Smooth muscle cell (in vitro differentiated cells): ENCODE data around the gene DGCR8. TPM values are rescaled to one million over a fixed set of nuclear protein-coding genes. Genes with fewer than 3 reads are reported as not detected.

Experiments used
- DNase-seq: peaks from one replicate; lab custom pipeline; 2025; ENCODE audit not compliant: unreplicated experiment; lab: John Stamatoyannopoulos, UW
- H2AFZ ChIP-seq: fragments of 200-600 bp; sonication (generic); 2 replicates; pipeline ENCODE4 v1.6.0; 2016; ENCODE audit warnings: antibody characterized with exemption, low read depth, mild to moderate bottlenecking
- H3F3A ChIP-seq: fragments of 200-600 bp; sonication (generic); 2 replicates; pipeline ENCODE4 v1.6.0; 2017; ENCODE audit warnings: antibody characterized with exemption, low read depth
- H3K27ac ChIP-seq: fragments of 200-600 bp; sonication (generic); 2 replicates; pipeline ENCODE4 v1.5.1; 2016; ENCODE audit warnings: low read depth, mild to moderate bottlenecking
- H3K27me3 ChIP-seq: fragments of 200-600 bp; sonication (generic); 2 replicates; pipeline ENCODE4 v1.6.1; 2016; ENCODE audit warnings: low read depth, mild to moderate bottlenecking
- H3K36me3 ChIP-seq: fragments of 200-600 bp; sonication (generic); 2 replicates; pipeline ENCODE4 v1.5.1; 2016; ENCODE audit warnings: low read depth
- H3K4me1 ChIP-seq: fragments of 200-600 bp; sonication (generic); 2 replicates; pipeline ENCODE4 v1.5.1; 2016; ENCODE audit warnings: low read depth
- H3K4me2 ChIP-seq: fragments of 200-600 bp; sonication (generic); 2 replicates; pipeline ENCODE4 v1.6.0; 2016; ENCODE audit warnings: mild to moderate bottlenecking
- H3K4me3 ChIP-seq: fragments of 200-600 bp; sonication (generic); 2 replicates; pipeline ENCODE4 v1.5.1; 2016; ENCODE audit warnings: mild to moderate bottlenecking
- H3K79me2 ChIP-seq: fragments of 200-600 bp; sonication (generic); 2 replicates; pipeline ENCODE4 v1.6.0; 2016; ENCODE audit warnings: low read depth, mild to moderate bottlenecking
- H3K9ac ChIP-seq: fragments of 200-600 bp; sonication (generic); 2 replicates; pipeline ENCODE4 v1.6.0; 2016; ENCODE audit warnings: low read depth
- H3K9me3 ChIP-seq: fragments of 200-600 bp; sonication (generic); replicated peaks from 2 replicates; pipeline ENCODE4 v1.5.1; 2016; ENCODE audit warnings: low read depth
- H4K20me1 ChIP-seq: fragments of 200-600 bp; sonication (generic); 2 replicates; pipeline ENCODE4 v1.6.0; 2016; ENCODE audit warnings: low read depth
- CTCF ChIP-seq: fragments of 200-600 bp; sonication (generic); IDR thresholded peaks from 2 replicates; pipeline ENCODE4 v1.5.1; 2017; ENCODE audit warnings: borderline replicate concordance, mild to moderate bottlenecking, antibody characterized with exemption; ENCODE audit not compliant: insufficient read depth, poor library complexity, severe bottlenecking
- WGBS: methylation state at CpG from one replicate; pipeline ENCODE4 v1.1.7; 2016; ENCODE audit warnings: low lambda C conversion rate; 5-methylcytosine and 5-hydroxymethylcytosine counted together
- polyA plus RNA-seq: library from polyadenylated mRNA; unstranded; fragments of >200 nt; fragmentation: Nextera tagmentation; extraction: Ambion mirVana; gene quantifications from 2 replicates; pipeline ENCODE4 v1.2.1, GENCODE V29; 2016
- total RNA-seq: library from RNA; depleted of rRNA; stranded (reverse); fragments of >200 nt; gene quantifications from 2 replicates; pipeline ENCODE4 v1.2.3, GENCODE V29; 2014

Gene DGCR8
- total and polyA plus RNA-seq, 2 experiments from 2014 or later, result 6.5 to 9.7 TPM

GRCh38 chr22:20054485-20054884 is 25.6 kb upstream of the DGCR8 start:
- 95% methylated on average over 6 of the region's 6 CpGs for WGBS
- TF ChIP-seq CTCF, result no peak
- H3K4me2 ChIP-seq, result no peak overlapping the region
- H4K20me1 ChIP-seq, result peaks cover 6% of the 10 kb centered on the region
- no peak for DNase-seq
- no peak overlapping the region for H3K9ac ChIP-seq
- H3K4me1 ChIP-seq, result no peaks in the 10 kb centered on the region
- H3K79me2 ChIP-seq, result no peaks in the 10 kb centered on the region
- H3K36me3 ChIP-seq, result no peaks in the 10 kb centered on the region
- no peaks in the 10 kb centered on the region for H3K27me3 ChIP-seq
- H3F3A ChIP-seq, result no peaks in the 10 kb centered on the region
- H3K4me3 ChIP-seq, result no peak overlapping the region
- H3K27ac ChIP-seq, result no peak overlapping the region
- no peaks in the 10 kb centered on the region for H3K9me3 ChIP-seq
- H2AFZ ChIP-seq, result no peak overlapping the region

DNA sequence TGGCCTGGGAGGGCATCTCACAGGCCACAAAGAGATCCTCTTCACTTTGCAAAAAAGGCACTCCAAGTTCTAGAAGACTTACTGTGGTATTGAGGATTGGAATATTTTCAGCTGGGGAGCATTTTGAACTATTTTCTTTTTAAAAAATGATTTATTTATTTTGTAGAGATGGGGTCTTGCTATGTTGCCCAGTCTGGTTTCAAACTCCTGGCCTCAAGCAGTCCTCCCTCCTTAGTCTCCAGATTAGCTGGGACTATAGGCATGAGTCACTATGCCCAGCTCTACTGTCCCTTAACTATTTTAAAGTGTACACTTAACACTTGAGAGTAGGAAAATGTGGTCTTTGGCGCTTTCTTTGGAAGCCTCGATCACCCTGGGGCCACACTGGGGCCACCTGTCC is 24.9 kb upstream of the DGCR8 start:
- Histone ChIP-seq H3F3A (no peaks in the 10 kb centered on the region), H3K9me3 (no peaks in the 10 kb centered on the region), H2AFZ (no peak overlapping the region), H3K36me3 (no peaks in the 10 kb centered on the region), H3K79me2 (no peaks in the 10 kb centered on the region), H4K20me1 (peaks cover 8% of the 10 kb centered on the region), H3K27me3 (no peaks in the 10 kb centered on the region), H3K9ac (no peak overlapping the region), H3K4me3 (no peak overlapping the region), H3K27ac (no peak overlapping the region), H3K4me1 (no peaks in the 10 kb centered on the region), H3K4me2 (no peak overlapping the region)
- no peak for DNase-seq
- no peak for TF ChIP-seq CTCF
- WGBS, result 95% methylated on average over 2 of the region's 2 CpGs

- Histone ChIP-seq H3K9ac (no peak overlapping the region), H3K9me3 (no peaks in the 10 kb centered on the region), H3F3A (no peaks in the 10 kb centered on the region), H3K27ac (no peak overlapping the region), H3K36me3 (no peaks in the 10 kb centered on the region), H2AFZ (no peak overlapping the region), H3K4me3 (no peak overlapping the region), H3K4me1 (no peaks in the 10 kb centered on the region), H4K20me1 (peaks cover 8% of the 10 kb centered on the region), H3K79me2 (no peaks in the 10 kb centered on the region), H3K4me2 (no peak overlapping the region), H3K27me3 (no peaks in the 10 kb centered on the region)
- 98% methylated on average over 15 of the region's 15 CpGs for WGBS
- DNase-seq, result no peak
- TF ChIP-seq CTCF, result no peak
These were observed 24.4 kb upstream of the DGCR8 start for GRCh38 chr22:20055654-20056053.

DNA sequence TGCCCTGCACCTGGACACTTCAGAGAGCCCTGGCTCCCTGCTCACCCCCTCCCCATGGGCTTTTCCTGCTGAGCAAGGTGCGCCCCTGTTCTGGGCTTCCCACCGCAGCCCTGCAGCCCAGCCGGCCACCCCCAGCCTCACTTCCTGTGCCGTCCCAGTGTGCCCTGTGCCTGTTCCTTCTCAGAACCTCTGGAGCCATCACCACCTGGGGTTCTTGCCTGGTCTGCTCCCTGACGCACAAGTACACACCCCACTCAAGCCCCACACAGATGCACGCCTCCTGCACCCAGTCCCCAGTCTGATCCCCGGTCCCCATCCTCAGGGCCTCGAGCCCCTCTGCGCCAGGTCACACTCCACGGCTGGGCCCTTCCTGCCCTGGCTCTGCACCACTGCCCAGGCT is 23.9 kb upstream of the DGCR8 start:
- Histone ChIP-seq H3K36me3 (no peaks in the 10 kb centered on the region), H3F3A (no peaks in the 10 kb centered on the region), H2AFZ (no peak overlapping the region), H3K9me3 (no peaks in the 10 kb centered on the region), H3K27ac (no peak overlapping the region), H3K27me3 (no peaks in the 10 kb centered on the region), H3K79me2 (no peaks in the 10 kb centered on the region), H3K9ac (no peak overlapping the region), H3K4me3 (no peak overlapping the region), H3K4me2 (no peak overlapping the region), H3K4me1 (no peaks in the 10 kb centered on the region), H4K20me1 (peaks cover 8% of the 10 kb centered on the region)
- no peak for DNase-seq
- WGBS, result 95% methylated on average over 10 of the region's 10 CpGs
- TF ChIP-seq CTCF, result no peak
